GDM1 (cell line): ENCODE results near the gene MEN1.
"Not testable (repeated sequence)": the region's sequence is repeated elsewhere in the genome, so short reads cannot be mapped to it uniquely, and the experiment has no call there.

ENCODE experiments used
- DNase-seq: peaks from one replicate; lab custom pipeline; 2025; lab: John Stamatoyannopoulos, UW

MEN1 gene

DNA sequence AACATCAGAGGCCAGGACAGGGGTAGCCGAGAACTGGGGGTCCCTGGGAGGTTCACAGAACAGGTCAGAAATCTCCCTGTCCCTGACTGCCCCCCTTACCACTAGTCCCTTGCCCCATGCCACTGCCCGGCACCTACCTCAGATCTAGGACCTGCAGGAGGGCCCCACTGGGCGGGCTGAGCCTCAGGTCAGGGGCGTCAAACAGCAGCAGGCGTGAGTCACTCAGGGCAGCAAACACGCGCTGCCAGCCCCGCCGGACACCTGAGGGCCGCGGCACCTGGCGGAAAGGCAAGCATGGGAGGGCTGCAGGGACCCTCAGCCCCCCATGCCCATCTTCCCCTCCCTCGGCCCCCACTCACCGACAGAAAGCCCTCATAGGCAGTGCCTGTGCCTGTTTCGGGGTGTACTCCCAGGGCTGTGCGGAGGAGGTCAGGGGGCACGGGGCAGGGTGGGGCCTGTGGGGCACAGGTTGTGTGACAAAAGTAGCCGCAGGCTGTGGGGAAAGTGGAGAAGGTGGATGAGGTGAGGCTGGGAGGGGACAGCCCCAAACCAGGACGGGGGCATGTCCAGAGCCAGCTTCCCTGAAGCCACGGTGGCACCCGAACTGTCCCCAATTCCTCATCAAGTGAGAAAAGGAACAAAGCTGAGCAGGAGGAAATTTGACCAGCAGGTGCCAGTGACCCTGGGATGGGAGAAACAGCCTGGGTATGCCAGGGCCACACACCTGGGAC, 22.3 kb upstream of the MEN1 start:
- no peak for DNase-seq

DNA sequence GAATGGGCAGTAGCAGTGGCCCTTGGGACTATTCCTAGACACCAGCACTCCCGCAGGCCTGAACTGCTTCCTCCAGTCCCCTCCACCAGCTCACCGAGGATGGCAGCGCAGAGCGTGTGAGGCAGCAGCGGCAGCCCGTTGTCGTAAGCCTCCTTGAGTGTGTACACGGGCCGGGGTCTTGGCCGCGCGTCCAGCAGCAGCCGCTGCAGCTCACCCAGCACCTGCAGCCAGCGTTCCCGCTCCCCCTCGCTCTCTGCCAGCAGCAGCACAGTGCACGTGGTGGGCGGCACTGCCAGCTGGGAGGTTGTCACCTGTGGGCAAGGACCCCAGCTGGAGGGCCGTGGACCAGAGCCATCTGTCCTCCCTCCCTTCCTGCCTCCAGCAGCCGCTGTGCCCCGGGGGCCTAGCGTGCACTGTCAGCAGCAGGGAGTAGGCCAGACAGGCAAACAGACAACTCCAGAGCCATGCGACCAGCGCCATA, 21.1 kb upstream of the MEN1 start:
- DNase-seq, result no peak

DNA sequence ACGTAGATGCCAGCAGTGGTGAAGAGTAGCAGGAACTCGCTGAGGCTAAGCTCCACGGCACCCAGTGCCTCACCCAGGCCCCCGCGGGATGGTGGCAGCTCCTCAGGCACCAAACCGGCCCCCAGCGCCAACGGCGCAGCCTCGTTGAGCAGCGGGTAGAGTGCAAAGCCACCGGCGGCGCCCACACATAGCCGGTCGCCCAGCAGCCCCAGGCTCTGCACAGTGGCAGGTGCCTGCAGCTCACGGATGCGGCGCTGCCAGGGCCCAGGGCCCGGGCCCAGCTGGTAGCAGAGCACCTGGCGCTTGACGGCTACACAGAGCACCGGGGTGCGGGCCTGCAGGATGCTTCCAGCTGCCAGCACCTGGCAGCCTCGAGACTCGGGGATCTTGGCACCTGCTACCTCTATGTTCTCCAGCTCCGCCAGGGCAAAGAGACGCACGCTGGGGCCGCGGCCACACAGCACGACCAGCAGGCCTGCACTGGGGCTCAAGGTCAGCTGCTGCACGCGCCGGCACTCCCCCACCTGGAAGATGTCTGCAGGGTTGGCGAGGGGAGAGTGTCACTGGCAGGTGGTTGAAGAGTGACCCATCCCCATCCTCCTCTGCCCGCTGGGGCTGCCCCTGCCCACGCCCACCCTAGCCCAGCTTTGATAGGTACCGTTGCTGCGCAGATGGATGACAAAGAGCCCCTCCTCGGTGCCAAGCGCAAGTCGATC, 19.3 kb upstream of the MEN1 start:
- no peak for DNase-seq

DNA sequence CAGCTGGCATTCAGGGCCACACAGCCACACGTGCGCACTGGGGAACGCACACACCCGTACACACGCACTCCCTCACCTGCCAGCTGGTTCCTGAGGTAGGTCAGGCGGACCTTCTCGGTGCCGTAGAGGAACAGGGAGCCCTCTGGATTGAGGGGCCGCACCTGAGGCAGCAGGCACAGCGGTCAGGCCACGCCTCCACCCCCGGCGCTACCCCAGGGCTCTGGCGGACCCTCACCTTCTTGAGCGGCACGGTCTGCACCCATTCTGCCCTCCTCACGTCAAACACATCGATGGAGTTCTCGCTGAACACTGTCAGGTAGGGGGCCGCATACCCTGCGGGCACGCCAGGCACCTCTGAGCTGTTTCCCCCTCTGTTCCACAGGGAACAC, 17.1 kb upstream of the MEN1 start:
- no peak for DNase-seq

DNA sequence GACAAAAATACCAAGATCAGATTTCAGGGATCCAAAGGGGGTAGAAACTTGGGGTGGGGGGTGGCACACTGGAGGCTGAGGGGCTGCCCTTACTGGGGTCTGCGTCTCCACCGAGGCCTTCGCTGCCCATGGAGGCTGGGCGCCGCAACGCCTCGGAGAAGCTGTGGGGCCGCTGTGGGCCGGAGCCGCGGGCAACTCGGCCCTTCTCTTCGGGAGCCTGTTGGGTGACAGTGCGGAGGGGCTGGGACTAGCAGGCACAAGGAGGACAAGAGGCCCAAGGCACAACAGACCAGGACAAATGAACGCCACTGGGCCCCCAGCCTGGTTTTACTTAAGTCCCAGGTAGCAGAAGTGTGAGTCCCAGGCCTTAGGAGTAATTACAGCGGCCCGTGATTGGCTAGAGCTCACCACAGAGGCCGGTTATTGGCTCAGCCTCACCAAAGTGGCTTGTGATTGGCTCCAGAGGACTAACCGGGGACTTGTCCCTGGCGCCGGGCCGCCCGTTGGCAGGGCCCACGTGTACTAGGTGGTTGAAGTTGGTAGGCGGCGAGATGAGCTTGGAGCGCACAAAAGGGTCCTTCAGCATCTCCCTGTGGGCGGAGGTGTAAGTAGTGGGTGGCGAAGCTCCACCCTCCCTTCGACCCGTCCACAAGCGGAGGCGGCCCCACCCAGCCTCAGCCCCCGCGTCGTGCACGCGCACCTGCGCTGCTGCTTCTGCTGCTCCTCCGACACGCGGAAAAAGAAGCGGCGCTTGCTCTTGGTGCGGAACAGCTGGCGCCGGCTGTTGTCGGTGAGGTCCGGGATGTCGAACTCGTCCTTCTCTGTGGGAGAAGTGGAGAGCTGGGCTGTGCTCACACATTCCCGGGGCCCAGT, 16.5 kb upstream of the MEN1 start:
- no peak for DNase-seq

DNA sequence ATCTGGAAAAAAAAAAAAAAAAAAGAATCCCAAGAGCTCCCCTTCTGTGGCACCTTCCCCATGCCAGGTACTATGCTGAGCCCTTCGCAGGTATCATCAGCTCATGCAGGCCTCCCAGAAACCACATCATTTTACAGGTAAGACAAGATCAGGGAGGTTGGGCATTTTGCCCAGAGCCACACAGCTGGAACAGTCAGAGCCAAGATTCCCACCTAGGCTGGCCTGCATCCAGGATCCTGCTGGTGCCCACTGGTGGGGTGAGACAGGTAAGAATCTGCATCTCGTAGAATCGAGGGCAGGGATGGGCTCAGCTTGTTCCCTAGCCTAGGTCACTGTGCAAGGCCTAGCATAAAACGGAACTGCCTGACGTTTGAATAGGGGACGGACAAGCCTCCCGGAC, 15.7 kb upstream of the MEN1 start:
- DNase-seq, result no peak

DNA sequence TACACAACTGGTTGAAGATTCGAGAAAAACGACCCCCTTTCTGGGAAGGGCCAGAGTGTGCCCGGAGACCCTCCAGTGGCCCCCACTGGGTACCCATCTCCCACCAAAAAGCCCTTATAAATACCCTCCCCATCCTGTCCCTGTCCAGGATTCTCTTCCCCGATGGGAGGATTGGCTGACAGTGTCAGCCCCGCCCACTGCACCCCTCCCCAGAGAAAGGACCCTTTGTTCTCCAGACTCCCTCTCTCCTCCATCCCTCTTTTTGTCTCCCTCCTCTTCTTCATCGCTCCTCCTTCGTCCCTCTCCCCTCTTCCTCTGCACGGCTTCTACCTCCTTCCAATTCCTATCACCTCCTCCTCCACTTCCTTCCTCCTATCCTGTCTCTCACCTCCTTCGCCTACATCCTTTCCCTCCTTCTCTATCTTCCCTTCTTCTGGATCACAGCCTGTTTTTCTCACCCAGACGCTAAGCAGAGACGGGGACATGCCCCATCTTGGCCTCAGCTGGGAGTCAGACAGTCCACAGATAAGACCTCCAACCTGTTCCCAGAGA, 13.3 kb upstream of the MEN1 start:
- DNase-seq, result no peak

DNA sequence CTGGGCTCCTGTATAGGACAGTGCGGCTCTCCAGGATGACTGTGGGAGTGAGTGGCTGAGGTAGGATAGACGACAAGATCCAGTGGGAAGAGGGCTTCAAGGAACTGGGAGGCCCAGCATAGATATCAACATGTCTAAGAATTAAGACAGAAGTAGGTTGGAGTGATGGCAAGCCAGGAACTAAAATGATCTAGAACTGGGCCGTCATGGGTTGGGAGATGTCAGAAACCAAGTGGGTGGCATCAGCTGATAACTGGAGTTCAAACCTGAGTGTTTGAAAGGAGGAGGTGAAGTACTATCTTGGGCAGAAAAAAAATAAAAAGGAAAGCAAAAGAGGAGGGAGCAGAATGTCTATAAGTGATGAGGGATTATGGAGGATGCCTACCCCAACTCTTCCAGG, 7.1 kb upstream of the MEN1 start:
- DNase-seq, result no peak

DNA sequence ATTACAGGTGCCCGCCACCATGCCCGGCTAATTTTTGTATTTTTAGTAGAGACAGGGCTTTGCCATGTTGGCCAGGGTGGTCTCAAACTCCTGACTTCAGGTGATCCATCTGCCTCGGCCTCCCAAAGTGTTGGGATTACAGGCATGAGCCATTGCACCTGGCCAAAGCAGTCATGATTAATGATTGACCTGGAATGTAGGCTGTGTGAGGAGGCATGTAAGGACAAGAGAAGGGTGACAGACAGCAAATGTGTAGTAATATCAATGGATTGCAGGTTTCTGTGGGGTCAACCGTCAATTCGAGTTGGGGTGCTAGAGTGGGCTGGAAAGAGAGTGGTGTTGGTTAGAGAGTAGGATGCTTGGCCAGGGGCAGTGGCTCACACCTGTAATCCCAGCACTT, 5.1 kb upstream of the MEN1 start:
- not testable (repeated sequence) for DNase-seq

DNA sequence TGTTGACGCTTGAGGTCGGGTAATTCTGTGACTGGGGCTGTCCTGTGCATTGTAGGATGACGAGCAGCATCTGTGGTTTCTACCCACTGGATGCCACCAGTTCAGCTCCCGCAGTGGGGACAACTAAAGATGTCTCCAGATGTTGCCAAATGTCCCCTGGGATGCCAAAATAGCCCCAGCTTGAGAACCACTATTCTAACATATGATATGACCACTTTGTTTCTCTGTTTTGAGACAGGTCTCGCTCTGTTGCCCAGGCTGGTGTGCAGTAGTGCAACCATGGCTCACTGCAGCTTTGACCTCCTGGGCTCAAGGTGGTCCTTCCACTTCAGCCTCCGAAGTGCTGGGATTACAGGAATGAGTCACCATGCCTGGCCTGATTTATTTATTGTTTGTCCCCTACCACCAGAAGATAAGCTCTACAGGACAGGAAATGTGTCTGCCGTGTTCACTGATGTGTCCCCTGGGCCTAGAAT, 4.4 kb upstream of the MEN1 start:
- DNase-seq, result no peak

DNA sequence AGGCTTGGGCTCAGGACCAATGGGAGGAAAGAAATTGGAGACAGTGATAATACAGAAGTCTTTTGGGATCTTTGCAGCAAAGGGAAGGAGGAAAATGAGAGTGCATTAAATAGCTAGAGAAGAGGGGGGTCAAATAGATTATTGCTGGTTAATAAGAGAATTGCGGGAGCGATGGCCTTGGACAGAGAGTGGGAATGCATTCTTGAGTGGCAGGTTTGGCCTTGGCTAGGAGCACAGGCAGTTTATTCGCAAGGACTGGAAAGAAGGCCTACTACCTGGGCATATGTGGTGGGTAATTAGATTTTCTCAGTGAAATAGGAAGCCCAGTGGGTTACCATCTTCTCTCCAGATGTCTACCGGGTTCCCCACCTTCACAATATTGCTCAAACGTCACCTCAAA, 3.5 kb upstream of the MEN1 start:
- no peak for DNase-seq

DNA sequence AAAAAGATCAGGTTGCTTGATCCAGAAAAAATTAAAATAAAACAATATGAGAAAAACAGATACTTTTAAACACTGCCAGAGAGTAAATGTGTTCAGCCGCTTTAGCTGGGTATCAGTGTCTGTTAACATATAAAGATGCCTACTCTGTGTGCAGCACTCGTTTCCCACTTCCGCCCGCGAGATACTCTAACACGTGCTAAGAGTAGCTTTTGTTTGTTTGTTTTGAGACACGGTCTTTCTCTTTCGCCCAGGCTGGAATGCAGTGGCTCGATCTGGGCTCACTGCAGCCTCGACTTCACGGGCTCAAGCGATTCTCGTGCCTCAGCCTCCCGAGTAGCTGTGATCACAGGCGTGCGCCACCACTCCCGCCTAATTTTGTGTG, 531 bp upstream of the MEN1 start:
- no peak for DNase-seq

DNA sequence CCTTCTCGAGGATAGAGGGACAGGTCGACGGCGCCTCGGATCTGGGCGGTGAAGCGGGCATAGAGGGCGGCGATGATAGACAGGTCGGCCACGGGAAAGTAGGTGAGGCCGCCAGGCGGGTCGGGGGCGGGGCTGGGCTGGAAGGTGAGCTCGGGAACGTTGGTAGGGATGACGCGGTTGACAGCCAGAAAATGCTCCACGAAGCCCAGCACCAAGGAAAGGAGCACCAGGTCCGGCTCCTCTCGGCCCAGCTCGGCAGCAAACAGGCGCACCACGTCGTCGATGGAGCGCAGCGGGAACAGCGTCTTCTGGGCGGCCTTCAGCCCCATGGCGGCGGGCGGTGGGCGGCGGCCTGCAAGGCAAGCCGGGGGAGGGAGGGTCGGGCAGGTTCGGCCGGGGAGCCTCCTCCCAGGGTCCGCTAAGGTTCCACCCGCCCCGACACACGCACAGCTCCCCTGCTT, 540 bp downstream of the MEN1 start:
- no peak for DNase-seq

DNA sequence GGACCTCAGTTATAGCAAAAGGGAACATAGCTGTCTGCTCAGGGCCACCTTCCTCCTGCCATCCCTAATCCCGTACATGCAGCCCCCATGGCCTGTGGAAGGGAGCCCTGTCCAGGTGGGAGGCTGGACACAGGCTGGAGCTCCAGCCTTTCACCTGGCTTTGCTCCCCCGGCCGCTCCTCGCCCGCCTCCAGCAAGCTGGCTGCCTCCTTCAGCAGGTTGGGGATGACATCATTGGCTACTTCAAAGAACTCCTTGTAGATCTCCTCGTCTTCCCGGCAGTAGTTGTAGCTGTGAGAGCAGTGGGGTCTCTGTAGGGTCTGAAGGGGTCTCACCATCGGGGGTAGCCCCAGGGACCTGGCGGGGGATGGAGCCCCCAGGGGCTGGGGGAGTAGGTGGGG, 4.9 kb downstream of the MEN1 start:
- DNase-seq, result no peak

DNA sequence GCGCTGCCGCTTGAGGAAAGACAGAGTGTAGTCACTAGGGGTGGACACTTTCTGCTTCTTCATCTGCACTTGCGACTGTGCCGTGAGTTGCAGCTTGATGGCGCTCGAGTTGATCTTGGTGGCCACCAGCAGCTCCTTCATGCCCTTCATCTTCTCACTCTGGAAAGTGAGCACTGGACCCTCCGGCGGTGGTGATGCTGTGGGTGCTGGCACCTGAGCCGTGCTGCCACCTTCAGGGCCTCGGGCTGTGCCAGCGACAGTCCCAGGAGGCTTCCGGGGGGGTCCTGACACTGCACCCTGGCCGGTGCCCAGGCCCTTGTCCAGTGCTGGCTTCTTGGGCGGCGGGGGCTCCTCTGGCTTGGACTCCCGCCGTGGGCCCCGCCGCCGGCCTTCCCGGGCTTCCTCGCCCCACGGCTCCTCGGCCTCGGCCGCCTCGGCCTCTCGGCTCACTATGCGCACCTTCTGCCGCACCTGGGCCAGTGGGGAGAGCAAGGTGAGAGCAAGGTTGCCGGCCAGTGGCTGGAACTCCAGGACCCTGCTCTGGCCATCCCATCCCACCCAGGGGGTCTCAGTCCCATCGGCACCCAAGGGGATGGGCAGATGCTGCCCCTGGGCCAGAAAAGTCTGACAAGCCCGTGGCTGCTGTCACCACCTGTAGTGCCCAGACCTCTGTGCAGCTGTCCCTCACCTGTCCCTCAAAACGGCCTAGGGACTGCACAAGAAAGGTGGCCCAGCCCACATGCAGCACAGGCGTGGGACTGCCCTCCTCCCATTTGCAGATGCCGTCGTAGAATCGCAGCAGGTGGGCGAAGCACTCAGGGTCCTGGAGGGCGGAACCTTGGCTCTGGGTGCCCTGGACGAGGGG, 5.8 kb downstream of the MEN1 start:
- DNase-seq, result no peak

DNA sequence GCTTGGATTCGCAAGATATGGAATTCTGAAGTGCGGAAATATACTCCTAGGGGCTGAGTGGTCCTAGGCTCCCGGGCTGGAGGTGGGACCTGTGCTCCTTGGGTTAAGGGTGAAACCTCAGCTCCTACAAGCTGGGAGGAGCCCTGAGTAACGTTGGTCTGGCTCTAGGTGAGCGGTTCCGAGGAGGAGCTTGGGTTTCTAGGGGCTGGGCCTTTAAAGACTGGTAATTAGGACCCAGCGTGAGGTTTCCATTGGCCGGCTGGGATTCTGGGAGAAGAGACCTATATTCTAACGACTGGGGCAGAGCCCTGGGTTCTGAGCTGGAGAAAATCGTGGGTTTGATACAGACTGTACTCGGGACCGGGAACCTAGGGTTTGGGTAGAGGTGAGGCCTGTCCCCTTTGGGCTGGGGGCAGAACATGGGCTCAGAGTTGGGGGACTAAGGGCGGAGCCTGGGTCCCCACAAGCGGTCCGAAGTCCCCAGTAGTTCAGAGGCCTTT, 6.5 kb downstream of the MEN1 start:
- no peak for DNase-seq

DNA sequence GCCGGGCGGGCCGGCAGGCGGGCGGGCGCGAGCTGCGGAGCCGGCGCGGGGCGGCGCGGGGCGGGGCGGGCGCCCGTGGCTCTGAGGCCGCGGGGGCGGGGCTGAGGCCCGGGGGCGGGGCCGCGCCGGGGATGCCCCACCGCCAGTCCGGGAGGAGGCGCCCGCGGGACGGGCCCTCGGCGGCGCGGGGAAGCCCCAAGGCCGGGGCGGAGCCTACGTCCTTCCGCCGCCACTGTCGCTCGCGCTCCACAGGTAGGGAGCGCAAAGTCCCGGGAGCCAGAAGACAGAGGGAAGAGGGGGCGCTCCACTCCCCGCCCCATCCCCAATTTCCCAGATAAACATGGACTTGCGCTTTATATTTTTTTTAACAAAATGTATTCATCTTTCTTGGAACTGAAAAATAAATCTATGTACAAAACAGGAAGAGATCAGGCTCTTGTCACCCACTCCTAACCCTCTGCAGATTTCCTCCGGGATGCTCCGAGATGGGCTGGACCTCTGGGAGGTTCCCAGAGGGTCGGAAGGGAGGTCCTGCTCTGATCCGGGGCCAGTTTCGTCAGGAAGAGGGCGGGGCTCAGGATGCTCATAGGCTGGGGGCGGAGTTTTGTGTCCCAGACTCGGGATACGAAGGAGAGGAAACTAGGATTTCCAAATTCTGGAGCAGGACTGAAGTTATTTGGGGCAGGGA, 7.0 kb downstream of the MEN1 start, which contains the start of gene MAP4K2:
Gene MAP4K2 (minus strand): TSS at position 57 of the 688 bp plus-strand sequence. CDS start 65 bp downstream, outside the sequence.
- peak; percentile 62 for DNase-seq

DNA sequence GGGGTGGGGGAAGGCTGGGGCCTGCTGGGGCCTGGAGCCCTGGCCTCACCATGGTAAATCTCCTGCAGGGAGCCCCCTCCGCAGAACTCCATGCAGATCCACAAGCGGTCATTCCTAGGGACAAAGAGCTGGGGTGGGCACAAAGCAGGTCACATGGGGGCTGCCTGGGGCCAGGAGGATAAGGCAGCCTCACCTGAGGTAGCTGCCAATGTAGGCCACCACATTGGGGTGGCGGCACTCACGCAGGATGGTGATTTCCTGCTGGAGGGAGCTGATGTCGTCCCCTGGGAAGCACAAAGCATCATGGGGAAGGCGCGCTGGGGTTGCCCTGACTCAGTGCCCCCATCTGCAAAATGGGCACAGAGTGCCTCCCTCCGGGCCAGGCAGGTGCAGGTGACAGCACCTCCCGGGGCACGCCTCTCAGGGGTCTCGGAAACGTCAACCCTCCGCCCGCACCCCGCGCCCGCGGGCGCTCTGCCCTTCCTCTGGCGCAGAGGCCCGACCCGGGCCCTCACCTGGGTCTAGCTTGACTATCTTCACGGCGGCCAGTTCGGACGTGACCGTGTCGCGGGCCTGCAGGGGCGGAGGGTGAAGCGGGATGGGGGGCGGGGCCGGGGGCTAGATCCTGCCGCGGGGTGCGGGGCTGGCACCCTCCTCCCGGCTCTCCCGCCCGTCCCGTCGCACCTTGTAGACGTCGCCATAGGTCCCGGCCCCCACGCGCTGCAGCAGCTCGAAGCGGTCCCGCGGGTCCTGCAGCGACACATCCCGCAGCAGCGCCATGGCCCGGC, 7.8 kb downstream of the MEN1 start:
- DNase-seq, result no peak

DNA sequence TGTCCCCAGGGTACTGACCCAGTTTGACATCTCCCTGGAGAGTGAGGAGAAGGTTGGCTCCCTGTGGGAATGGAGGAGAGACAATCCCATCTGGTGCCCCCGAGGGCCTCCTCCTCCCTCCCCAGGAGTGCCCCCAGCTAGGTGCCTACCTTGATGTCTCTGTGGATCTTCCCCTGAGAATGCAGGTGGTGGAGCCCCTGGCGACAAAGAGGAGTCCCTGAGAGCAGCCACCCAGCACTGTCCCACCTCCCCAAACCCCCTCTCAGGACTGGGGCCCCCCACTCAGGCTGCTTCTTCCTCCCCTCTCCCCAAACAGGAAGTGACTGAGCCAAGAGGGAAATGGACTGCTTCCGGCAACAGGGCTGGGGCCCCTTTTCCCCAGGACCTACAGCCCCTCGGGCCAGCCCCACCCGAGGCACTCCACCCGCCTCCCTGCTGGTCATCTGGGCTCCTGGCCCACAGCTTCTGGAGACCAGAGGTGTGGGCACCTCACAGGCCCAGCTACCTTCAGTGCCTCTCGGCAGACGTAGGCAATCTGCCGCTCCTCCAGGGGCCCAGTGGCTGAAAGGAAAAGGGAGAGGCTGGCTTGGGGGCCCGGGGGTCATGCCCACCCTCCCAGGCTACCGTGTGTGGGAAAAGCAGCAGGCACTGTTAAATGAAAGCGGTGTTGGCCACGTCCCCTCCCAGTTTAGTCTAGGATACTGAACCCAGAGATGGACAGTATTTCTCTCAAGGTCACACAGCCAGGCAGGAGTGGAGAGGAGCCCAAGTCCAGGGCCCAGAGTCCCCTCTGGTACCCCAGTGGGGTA, 8.6 kb downstream of the MEN1 start:
- DNase-seq, result peak; percentile 23
